Epidermal melanocyte (primary cell): ENCODE measurements around the gene GPC5.
"Not testable (repeated sequence)": the region's sequence is repeated elsewhere in the genome, so short reads cannot be mapped to it uniquely, and the experiment has no call there.

ENCODE experiments used
- DNase-seq: peaks from one replicate; pipeline ENCODE4 v3.0.0; 2011; ENCODE audit warnings: low spot score; ENCODE audit not compliant: insufficient read length

GPC5 gene

DNA sequence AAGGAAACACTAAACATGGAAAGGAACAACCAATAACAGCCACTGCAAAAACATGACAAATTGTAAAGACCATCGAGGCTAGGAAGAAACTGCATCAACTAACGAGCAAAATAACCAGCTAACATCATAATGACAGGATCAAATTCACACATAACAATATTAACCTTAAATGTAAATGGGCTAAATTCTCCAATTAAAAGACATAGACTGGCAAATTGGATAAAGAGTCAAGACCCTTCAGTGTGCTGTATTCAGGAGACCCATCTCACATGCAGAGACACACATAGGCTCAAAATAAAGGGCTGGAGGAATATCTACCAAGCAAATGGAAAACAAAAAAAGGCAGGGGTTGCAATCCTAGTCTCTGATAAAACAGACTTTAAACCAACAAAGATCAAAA lies 1120.2 kb downstream of the GPC5 start:
- not testable (repeated sequence) for DNase-seq

DNA sequence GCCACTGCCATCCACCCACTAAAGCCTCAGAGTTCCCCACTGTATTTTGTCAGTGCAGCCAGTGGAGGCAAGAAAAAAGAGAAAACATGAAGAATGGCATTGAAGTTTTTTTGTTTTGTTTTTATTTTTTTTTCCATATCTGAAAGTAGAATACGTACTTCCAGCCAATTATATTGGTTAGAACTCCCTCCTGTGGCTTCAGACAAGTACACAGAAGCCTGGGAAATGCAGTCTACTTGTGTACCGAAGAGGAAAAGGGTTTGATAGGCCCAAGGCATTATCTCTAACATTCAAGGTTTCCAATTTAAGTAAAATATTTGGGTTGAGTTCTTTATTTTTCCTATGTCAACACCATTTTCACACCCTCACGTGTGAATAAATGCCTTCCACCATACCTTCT lies 1131.9 kb downstream of the GPC5 start:
- DNase-seq = no peak

DNA sequence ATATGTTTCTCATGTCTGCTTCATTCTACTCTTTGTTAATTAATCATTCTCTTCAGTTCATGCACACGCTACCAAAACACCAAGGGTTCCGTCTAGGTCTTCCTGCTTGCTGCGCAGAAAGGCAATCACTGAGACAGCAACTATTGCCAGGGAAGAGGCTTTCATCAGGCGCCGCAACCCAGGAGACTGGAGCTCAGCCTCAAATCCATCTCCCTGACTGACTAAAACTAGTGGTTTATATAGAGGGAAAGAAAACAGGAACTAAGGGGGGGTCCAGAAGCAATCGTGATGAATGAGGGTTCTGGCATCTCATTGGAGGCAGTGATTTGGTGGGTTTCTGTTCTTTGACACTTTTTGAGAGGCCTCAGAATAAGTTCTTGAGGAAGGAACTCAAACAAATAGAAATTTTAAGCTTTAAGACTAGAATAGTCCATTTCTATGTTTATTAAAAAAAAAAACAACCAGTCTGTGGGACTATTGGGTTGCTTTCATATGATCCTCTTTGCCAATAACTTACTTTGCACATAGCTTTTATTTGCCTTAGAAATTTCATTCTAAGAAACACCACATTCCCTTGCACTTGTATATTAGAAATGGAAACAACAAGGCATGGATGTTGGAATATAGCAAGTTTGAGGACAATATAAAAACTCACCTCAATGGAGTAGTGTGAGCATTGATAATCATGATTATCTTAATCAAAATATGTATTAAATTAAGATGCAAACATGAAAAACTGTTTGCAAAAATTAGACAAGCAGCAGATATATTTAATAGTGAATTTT lies 1137.0 kb downstream of the GPC5 start:
- no peak for DNase-seq

DNA sequence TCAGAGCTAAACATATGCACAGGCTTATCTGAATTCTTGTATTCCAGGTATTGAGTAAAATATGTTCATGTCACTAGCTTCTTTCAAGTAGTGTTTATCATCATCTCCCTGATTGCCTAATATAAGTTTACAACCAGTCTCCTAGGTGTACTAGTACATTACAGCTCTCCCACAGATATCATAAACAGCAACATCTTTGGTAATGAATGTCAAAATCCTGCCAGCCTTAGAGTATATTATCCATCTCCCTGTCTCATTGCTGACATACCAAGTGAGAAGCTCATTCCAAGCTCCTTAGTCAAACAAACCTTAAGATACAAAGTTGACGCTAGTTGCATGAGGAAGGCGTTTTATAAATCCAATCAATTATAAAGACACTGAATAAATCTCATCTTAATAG lies 1139.0 kb downstream of the GPC5 start:
- no peak for DNase-seq

DNA sequence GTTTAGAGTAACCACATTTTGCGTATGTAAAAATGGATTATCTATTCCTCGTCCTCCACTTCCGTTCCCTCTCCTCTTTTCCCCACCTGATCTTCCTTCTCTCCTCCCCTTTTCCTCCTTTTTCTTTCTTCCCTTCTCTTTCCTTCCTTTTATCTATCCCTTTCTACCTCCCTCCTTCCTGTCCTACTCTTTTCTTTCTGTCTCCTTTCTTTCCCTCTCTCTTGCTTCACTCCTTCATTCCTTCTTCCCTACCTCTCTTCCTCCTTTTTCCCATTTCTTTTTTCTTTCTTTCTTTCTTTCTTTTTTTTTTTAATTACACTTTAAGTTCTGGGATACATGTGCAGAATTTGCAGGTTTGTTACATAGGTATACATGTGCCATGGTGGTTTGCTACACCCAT lies 1139.7 kb downstream of the GPC5 start:
- DNase-seq = no peak

DNA sequence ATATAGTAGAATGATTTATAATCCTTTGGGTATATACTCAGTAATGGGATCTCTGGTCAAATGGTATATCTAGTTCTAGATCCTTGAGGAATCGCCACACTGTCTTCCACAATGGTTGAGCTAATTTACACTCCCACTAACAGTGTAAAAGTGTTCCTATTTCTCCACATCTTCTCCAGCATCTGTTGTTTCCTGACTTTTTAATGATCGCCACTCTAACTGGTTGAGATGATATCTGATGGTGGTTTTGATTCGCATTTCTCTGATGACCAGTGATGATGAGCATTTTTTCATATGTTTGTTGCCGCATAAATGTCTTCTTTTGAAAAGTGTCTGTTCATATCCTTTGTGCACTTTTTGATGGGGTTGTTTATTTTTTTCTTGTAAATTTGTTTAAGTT lies 1140.7 kb downstream of the GPC5 start:
- not testable (repeated sequence) for DNase-seq

DNA sequence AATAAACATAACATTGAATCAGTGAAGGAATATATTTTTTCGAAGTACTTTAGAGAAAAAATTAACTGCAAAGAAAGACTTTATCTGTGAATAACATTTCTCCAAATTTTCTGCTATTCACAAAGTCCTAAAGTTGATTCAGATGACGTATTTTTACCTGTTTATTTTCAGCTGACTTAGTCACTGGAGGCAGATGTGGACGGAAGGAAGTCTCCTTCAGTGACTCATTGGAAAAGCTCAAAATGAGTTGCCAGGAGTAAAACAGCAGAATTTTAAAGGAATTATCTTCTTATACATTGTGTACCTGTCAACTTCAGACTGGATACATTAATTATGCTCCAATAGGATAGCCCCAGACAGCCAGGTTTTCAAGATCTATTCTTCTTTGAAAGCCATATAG lies 1148.8 kb downstream of the GPC5 start:
- no peak for DNase-seq

DNA sequence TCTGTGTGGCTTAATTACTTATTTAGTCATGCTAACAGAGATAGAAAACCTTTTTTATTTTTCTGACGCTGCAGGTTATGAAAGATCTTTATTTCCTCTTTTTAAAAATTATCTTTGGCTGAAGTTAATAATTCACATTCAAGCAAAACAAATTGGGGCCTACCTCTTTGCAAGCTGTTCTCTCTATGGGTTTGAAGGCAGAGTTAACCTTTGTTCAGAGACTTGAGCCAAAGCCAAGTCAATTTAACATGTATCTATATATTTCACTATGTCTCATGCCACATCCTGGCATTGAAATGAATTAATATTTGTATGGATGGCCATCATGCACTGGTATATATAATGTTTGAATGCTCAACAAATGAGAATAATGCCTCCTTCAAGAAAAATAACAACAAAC lies 1150.9 kb downstream of the GPC5 start:
- DNase-seq = no peak

DNA sequence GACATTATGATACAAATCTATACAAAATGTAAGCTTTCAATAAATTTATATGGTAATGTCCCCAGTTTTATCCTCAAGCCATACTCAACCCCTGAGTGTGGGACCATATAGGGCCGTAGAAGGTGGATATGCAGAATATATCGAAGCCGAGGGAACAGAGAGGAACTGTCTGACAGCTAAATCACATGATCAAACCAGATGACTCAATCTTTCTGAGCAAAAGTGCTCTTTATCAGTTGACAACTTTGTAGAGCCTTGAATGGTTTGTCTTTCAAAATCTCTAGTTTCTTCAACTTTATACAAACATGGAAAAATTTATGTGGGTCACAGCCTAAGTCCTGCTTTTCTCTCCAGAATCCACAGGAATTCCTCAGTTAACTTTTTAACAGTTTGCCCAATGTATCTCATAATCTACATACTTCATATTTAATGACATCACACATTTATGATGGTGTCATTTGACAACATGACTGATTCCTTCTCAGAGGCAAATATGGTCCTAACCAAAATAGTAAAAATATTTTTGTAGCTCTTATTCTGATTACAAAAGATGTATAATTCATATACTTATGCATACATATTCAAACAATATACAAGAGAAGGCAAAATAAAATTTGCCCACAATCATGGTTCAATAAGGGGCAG lies 1155.2 kb downstream of the GPC5 start:
- DNase-seq = no peak

DNA sequence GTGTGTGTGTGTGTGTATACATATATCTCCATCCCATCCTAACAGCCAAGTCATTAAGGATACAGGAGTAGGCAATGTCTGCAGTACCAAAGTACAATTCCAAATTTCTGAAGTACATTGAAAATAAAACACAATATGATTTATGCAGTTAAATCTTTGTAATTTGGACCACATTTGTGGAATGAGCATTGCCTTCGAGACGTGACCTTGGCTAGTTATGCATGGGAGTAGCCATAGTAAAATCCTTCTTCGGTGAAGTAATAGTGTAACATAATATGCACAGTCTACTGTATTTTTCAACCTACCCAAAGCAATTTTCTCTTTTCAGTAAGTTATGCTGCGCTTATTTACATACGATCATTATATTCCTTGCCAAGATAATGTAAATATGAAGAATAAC lies 1162.5 kb downstream of the GPC5 start:
- DNase-seq = no peak

DNA sequence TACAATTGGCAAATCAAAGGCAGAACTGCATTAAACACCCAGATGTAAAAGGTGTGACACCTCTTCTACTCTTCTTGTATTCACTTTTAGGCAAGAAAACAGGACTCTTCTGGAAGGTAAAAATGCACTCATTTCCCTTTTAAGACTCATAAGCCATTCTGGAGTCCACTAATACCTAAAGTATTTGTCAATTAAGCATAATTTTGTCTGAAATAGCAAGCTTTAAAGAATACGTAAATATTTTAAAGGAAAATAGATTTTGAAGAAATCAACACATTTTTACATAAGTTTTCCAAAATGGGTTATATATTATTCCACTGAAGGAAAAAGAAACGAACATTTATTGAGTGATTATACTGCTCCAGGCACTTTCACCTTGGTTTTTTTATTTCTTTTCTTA lies 1166.5 kb downstream of the GPC5 start:
- DNase-seq = no peak

DNA sequence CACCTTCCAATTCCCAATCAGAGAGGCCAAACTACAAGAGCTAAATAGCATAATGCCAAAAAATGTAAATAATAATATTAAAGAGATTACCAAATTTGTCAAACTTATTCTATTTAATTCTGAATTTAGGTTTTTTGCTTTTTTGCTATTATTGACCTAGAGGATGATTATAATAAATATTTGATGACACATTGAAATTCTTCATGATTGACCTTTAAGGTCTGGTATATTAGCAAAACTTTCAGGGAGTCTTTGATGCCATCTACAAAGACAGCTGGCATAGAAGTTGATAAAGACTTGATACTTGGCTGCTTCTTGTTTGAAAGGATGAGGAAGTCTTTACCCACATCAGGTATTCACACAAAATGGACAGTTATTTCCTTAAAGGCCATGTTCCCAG lies 1168.3 kb downstream of the GPC5 start:
- DNase-seq = no peak

DNA sequence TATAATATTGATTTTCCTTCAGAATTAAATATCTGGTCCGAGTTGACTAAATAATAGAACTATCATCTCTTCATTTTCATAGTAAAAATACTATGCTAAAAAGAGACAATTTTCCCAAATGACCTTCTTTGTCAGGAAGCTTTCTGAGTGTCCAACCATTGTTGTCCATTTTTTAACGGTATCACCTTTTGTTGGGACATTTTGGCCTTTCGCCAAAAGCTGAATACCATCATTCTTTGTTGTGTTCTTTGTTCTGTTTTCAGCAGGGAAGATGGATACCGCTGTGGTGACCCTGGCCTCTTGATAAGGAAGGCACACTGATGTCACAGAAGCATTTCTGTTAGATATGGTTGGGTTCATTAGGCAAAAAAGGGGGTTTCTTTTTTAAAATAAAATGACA lies 1173.8 kb downstream of the GPC5 start:
- DNase-seq = no peak

DNA sequence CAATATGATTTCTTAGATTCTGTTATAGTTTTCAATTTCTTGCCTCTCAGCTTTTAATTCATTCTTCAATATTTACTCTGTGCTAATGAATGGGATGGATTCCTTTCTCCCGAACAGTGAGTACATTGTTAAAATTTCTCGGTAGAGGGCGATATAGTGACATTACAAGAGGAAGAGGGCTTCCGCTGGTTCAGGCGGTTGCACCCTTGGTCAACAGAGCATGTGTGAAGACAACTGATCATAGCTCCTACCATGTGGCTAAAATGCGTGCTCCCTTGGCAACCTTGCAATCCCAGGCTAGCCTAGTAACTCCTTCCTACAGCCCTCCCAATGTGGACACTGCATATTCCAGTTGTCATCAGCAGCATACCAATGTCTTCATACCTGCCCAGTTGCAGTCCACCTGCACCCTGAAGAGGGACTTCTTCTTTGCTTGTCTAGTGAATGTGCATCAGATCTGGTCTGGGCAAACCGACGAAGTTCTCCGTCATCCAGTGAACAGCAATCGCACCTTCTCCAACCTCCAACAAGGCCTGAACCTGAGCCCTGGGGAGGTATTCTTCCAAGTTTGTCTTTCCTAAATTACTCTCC lies 1175.1 kb downstream of the GPC5 start:
- DNase-seq = no peak

DNA sequence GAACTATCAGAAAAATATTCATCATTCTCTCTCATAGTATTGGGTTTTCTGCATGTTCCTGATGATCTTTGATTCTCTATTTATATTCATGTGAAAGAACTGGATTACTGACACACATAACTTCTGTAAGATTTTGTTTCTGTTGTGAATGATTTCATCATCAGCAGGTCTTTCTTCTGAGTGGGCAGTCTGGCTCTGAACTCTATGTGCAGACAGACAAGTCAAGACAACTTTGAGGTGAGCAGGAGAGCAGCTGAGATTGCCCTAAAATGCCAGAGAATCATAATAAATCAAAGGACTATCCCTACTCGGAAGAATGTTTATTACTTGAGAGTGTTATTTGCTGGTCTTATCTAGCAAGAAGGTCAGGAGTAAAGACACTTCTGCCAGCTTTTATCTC lies 1176.1 kb downstream of the GPC5 start:
- DNase-seq = no peak

DNA sequence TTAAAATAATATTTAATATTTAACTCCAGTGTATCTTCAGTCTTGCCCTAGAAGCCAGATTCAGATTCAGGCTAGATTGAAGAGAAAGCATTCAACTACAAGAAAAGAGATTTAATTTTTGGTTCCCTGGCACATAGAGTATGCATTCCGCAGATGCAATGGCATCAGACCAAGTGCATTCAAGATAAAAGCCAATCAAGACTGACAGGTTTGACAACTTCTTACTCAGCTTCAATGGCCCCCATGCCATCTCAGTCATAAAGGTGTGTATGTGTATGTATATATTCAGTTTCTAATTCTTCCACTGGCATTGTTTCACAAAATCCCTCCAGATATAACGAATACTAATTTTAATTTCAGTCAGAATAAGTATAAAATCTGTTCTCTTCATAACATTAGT lies 1177.4 kb downstream of the GPC5 start:
- no peak for DNase-seq

DNA sequence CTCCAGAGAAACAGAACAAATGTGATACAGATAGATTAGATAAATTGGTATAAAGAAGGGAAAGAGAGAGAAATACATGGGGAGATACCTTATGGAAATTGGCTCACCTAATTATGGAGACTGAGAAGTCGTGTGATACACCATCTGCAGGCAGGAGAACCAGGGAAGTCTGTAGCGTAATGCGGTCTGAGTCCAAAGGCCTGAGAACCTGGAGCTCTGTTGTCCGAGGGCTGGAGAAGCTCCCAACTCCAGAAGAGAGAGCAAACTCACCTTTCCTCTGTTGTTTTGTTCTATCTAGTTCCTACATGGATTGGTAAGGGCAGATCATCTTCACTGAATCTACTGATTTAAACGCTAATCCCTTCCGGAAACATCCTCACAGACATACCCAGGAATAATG lies 1179.9 kb downstream of the GPC5 start:
- DNase-seq = no peak

DNA sequence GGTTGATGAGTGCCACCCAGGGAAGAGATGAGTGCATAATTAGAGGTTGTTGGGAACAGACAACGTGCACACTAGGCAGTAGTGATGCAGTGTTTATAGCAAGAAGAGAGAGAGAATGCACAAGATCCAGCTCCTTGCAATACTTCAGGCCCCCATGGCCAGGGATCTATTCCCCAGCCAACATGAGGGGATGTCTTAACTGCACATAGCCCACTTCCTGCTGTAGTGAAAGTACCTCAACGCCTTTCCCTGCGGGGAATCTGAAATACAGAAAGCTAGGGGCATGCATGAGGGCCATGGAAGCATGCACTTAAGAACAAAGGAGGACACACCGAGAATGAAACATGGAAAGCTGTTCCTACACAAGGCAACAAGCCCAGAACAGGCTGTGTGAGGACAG lies 1191.5 kb downstream of the GPC5 start:
- DNase-seq = no peak

DNA sequence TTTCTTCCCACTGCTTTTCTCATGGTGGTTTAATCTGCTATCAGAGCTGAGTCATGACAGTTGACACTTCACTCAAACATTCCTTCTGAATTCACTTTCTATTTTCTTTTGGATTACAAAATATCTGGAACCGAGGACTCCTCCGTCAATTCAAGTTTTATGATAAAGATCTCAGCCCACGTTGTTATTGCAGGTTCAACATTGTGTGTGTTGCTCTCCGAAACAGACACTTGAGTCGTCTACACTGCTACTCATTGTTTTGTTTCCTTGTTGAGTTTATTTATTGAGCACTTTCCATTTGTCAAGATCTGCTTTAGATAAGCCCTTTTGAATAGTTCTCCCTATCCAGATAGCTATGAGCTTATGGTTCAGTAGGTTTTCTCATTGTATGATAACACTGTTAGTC lies 1192.1 kb downstream of the GPC5 start:
- DNase-seq = no peak

DNA sequence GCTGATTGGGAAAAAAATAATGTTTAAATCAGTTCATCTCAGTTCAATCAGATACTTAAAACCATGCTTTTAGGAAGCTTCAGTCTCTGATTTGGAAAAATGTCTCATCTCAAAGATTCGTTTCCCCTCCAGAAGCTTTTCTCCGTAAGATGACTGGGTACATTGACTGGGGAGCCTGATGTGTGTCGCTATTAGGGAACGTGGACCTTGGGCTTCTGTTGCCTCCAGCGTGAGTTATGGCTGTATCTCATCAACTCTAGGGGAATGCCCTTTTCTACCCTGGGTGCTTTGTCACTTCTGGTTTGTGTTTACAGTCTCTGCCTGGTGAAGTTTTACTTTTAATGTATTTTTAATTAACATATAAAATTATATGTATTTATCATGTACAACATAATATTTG lies 1192.7 kb downstream of the GPC5 start:
- DNase-seq = no peak

DNA sequence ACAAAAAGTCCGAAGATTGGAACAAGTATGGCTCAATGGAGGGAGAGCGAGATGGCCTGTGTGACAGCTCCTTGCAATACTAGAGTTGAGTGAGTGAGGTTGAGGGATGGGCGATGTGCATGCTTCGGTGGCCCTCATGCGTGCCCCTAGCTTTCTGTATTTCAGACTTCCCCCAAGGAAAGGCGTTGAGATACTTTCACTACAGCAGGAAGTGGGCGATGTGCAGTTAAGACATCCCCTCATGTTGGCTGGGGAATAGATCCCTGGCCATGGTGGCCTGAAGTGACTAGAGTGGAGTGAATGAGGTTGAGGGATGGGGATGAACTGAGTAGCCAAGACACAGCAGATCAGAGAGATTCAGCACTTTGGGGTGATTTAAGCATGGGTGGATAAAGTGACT lies 1194.3 kb downstream of the GPC5 start:
- DNase-seq = no peak

DNA sequence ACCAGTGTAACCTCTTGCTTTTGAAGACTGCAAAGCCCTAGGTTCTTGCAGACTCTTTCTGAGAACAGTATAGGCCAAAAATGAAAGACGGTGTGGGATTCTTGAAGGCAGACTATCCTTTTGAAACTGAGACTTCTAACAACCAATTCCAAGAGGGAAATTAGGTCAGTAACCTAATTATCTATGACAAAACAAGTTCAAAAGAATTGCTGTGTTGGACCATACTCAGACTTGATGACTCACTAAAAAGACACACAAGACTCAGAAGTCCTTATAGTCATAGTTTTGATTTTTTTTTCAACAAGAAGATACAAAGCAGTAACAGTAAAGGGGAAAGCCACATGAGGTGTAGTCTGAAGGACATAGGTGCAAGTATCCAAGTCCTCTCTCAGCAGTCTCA lies 1204.1 kb downstream of the GPC5 start:
- no peak for DNase-seq

DNA sequence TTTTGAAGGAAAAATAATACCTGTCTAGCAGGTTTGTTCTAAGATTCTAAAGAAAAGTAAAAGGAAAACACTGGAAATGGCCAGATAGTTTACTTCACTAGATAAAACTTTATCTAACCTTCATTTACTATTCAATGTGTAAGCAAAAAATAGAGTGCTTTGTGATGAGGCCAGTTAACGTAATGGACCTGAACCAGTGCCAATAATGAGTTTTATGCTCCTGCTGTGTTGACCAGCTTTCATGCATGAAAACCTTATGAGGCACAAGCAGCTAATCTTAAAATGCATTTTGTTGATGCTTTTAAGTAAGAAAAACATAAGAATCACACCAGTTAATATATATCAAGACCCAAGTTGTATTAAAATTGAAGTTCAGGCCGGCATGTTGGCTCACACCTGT lies 1211.0 kb downstream of the GPC5 start:
- no peak for DNase-seq
